DND-41 (cell line): ENCODE data around the gene NMUR2.

Source experiments
- EZH2 ChIP-seq: IDR thresholded peaks from 3 replicates; pipeline ENCODE4 v1.6.1; 2012; ENCODE audit warnings: borderline replicate concordance, low read depth, mild to moderate bottlenecking, moderate library complexity, low read length, inconsistent platforms; ENCODE audit not compliant: severe bottlenecking
- TF ChIP-seq, protein P1 (sequence below): IDR thresholded peaks from 2 replicates; pipeline ENCODE4 v1.5.1; 2012; ENCODE audit warnings: borderline replicate concordance, low read length, moderate library complexity, mild to moderate bottlenecking; ENCODE audit not compliant: poor library complexity, severe bottlenecking; ENCODE audit errors: extremely low read depth

- TF ChIP-seq, protein P1, sequence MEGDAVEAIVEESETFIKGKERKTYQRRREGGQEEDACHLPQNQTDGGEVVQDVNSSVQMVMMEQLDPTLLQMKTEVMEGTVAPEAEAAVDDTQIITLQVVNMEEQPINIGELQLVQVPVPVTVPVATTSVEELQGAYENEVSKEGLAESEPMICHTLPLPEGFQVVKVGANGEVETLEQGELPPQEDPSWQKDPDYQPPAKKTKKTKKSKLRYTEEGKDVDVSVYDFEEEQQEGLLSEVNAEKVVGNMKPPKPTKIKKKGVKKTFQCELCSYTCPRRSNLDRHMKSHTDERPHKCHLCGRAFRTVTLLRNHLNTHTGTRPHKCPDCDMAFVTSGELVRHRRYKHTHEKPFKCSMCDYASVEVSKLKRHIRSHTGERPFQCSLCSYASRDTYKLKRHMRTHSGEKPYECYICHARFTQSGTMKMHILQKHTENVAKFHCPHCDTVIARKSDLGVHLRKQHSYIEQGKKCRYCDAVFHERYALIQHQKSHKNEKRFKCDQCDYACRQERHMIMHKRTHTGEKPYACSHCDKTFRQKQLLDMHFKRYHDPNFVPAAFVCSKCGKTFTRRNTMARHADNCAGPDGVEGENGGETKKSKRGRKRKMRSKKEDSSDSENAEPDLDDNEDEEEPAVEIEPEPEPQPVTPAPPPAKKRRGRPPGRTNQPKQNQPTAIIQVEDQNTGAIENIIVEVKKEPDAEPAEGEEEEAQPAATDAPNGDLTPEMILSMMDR, result no peak
- TF ChIP-seq EZH2, result no peak
Observed at GRCh38 chr5:152379331-152379730, 25.7 kb downstream of the NMUR2 start.
